K562 (cell line): Measurements from ENCODE around the gene SP2. TPM values are rescaled to one million over a fixed set of nuclear protein-coding genes. Genes with fewer than 3 reads are reported as not detected.
A peak's percentile ranks its signal among the peaks of the same experiment; 100 is the strongest.

Source experiments
- ARID3A ChIP-seq: IDR thresholded peaks from 2 replicates; pipeline ENCODE4 v1.6.1; 2012; ENCODE audit warnings: low read depth, low read length, improper control_type of control experiment, borderline replicate concordance
- ETV1 ChIP-seq: fragments of 450-650 bp; conservative IDR thresholded peaks from 2 replicates; pipeline ENCODE4 v1.6.1; 2016; ENCODE audit warnings: missing genetic modification characterization, control low read depth, low read depth, missing compliant biosample characterization
- EZH2 ChIP-seq: IDR thresholded peaks from 2 replicates; pipeline ENCODE4 v1.6.1; 2012; ENCODE audit warnings: low read depth, mild to moderate bottlenecking, inconsistent platforms, low read length, borderline replicate concordance
- ID3 ChIP-seq, 2 experiments: fragments of 250-450 bp in 1 of 2; fragments of 450-650 bp in 1 of 2; sonication (Bioruptor Pico) in 1 of 2; IDR thresholded peaks; 2 replicates each; pipeline versions ENCODE4 v1.6.1 to v1.8.0; 2016 to 2021; ENCODE audit warnings: mild to moderate bottlenecking in 2 of 2, moderate library complexity in 2 of 2, missing compliant biosample characterization in 1 of 2, missing genetic modification characterization in 1 of 2
- L3MBTL2 ChIP-seq: fragments of 450-650 bp; IDR thresholded peaks from 2 replicates; pipeline ENCODE4 v1.6.1; 2016; ENCODE audit warnings: mild to moderate bottlenecking, moderate library complexity
- LEF1 ChIP-seq: fragments of 450-650 bp; IDR thresholded peaks from 2 replicates; pipeline ENCODE4 v1.6.1; 2016; ENCODE audit warnings: mild to moderate bottlenecking
- PHTF2 ChIP-seq: fragments of 250-450 bp; sonication (Bioruptor Pico); IDR thresholded peaks from 2 replicates; pipeline ENCODE4 v1.5.0; 2021; ENCODE audit warnings: mild to moderate bottlenecking
- POLR3A ChIP-seq: IDR thresholded peaks from 2 replicates; pipeline ENCODE4 v1.6.1; 2011; ENCODE audit warnings: borderline replicate concordance, mild to moderate bottlenecking, moderate library complexity; ENCODE audit not compliant: insufficient read length, insufficient read depth; ENCODE audit errors: extremely low read depth
- RBFOX2 ChIP-seq: fragments of 200-400 bp; formaldehyde crosslinking; IDR thresholded peaks from 2 replicates; pipeline ENCODE4 v1.6.1; 2017; ENCODE audit warnings: low read depth, mild to moderate bottlenecking, low read length, moderate library complexity
- RREB1 ChIP-seq: fragments of 250-450 bp; sonication (Bioruptor Pico); IDR thresholded peaks from 2 replicates; pipeline ENCODE4 v1.4.0; 2020
- SLC30A9 ChIP-seq: fragments of 250-450 bp; sonication (Bioruptor Pico); IDR thresholded peaks from 2 replicates; pipeline ENCODE4 v1.8.0; 2022; ENCODE audit warnings: mild to moderate bottlenecking, moderate library complexity
- STAT5A ChIP-seq: IDR thresholded peaks from 2 replicates; pipeline ENCODE4 v1.6.1; 2012; ENCODE audit warnings: low read length, inconsistent platforms, borderline replicate concordance
- TRIM24 ChIP-seq, 2 experiments: fragments of 450-650 bp; IDR thresholded peaks; 2 replicates each; pipeline ENCODE4 v1.6.1; 2016
- ZFX ChIP-seq: sonication (generic); formaldehyde crosslinking; IDR thresholded peaks from 2 replicates; pipeline ENCODE4 v1.8.0; 2022; ENCODE audit warnings: mild to moderate bottlenecking, missing genetic modification reagents, moderate library complexity
- ZHX1 ChIP-seq: fragments of 150-350 bp; conservative IDR thresholded peaks from 2 replicates; pipeline ENCODE4 v1.6.1; 2014; ENCODE audit warnings: low read length
- ZNF124 ChIP-seq: sonication (generic); formaldehyde crosslinking; IDR thresholded peaks from 2 replicates; pipeline ENCODE4 v1.8.1; 2022; ENCODE audit warnings: missing genetic modification reagents
- ZNF507 ChIP-seq: conservative IDR thresholded peaks from 2 replicates; pipeline ENCODE4 v1.6.1; 2017; ENCODE audit warnings: missing genetic modification characterization, missing compliant biosample characterization
- ZNF75A ChIP-seq: fragments of 450-650 bp; formaldehyde crosslinking; IDR thresholded peaks from 2 replicates; pipeline ENCODE4 v1.4.0; 2020; ENCODE audit warnings: mild to moderate bottlenecking
- polyA plus RNA-seq, 8 experiments: library from polyadenylated mRNA; depleted of rRNA in 4 of 8; stranded (reverse) in 5 of 8; unstranded in 3 of 8; fragments of >200 nt; fragmentation: Nextera tagmentation in 2 of 8; fragmentation: Illumina TruSeq in 1 of 8; extraction: Ambion mirVana in 2 of 8; extraction: Trizol in 1 of 8; gene quantifications; 2 replicates each; pipeline versions ENCODE4 v1.2.1 to v1.2.3, GENCODE V29; 2011 to 2014; ENCODE audit warnings: inconsistent platforms in 1 of 8, missing spikeins in 1 of 8
- total RNA-seq, 7 experiments: library from RNA; depleted of rRNA in 6 of 7; stranded (reverse); fragments of >200 nt in 6 of 7; fragmentation: Illumina TruSeq in 2 of 7; extraction: Trizol in 2 of 7; gene quantifications; 2 replicates each; pipeline versions ENCODE4 v1.2.1 to v1.2.3, GENCODE V29; 2011 to 2021; ENCODE audit warnings: low replicate concordance in 1 of 7

The SP2 gene
- total and polyA plus RNA-seq, 9 of the 15 experiments (the other 6 are each of a cell fraction or from before 2014, with no cell fraction given), result 0.77 to 22.3 (median 2.3) TPM

- TF ChIP-seq ZNF507 (tag) (no peak), L3MBTL2 (peak; percentile 72), ARID3A (no peak), ZFX (CRISPR knock-in tag) (no peak), ID3 (CRISPR knock-in tag; IDR thresholded peaks at IDR 0.05) (no peak), ID3 (tag; IDR thresholded peaks at IDR 0.05) (0 out of 2 replicates have a peak, but pooled peaks have one; percentile 11), ZNF124 (CRISPR knock-in tag) (no peak), POLR3A (no peak), ZHX1 (no peak), SLC30A9 (CRISPR knock-in tag) (no peak), RREB1 (CRISPR knock-in tag) (no peak), LEF1 (no peak), ETV1 (tag) (no peak), PHTF2 (CRISPR knock-in tag) (no peak), RBFOX2 (no peak), TRIM24 (IDR thresholded peaks at IDR 0.05) (no peak), STAT5A (no peak), ZNF75A (CRISPR knock-in tag) (no peak), EZH2 (no peak)
Measured at GRCh38 chr17:47867813-47868533, 28.1 kb upstream of the SP2 start (continued).
